Karpas-422 (cell line): ENCODE data around the gene ZNF513. TPM values are rescaled to one million over a fixed set of nuclear protein-coding genes. Genes with fewer than 3 reads are reported as not detected.
A peak's percentile ranks its signal among the peaks of the same experiment; 100 is the strongest.

Experiments used
- DNase-seq: peaks from one replicate; pipeline ENCODE4 v3.0.0-alpha.2; 2015
- H2AFZ ChIP-seq: fragments of 200-600 bp; sonication (generic); 2 replicates; pipeline ENCODE4 v1.6.1; 2014; ENCODE audit warnings: antibody characterized with exemption, low read length, mixed read lengths
- H3K27ac ChIP-seq: fragments of 200-600 bp; sonication (generic); 2 replicates; pipeline ENCODE4 v1.5.1; 2014; ENCODE audit warnings: mild to moderate bottlenecking, low read length, moderate library complexity
- H3K27me3 ChIP-seq: fragments of 200-600 bp; sonication (generic); 2 replicates; pipeline ENCODE4 v1.6.1; 2014; ENCODE audit warnings: low read length, mixed read lengths
- H3K36me3 ChIP-seq: fragments of 200-600 bp; sonication (generic); 2 replicates; pipeline ENCODE4 v1.6.1; 2014; ENCODE audit warnings: low read length, mixed read lengths; ENCODE audit not compliant: insufficient read depth
- H3K4me1 ChIP-seq: fragments of 200-600 bp; sonication (generic); 2 replicates; pipeline ENCODE4 v1.6.1; 2014; ENCODE audit warnings: mild to moderate bottlenecking, low read length, mixed read lengths
- H3K4me2 ChIP-seq: fragments of 200-600 bp; sonication (generic); 2 replicates; pipeline ENCODE4 v1.6.1; 2014; ENCODE audit warnings: low read length, low read depth, mild to moderate bottlenecking; ENCODE audit not compliant: poor library complexity, severe bottlenecking
- H3K4me3 ChIP-seq: fragments of 200-600 bp; sonication (generic); 2 replicates; pipeline ENCODE4 v1.5.1; 2014; ENCODE audit warnings: mild to moderate bottlenecking, antibody characterized with exemption, low read length, mixed read lengths
- H3K79me2 ChIP-seq: fragments of 200-600 bp; sonication (generic); 2 replicates; pipeline ENCODE4 v1.6.1; 2014; ENCODE audit warnings: mild to moderate bottlenecking, low read length, mixed read lengths
- H3K9ac ChIP-seq: fragments of 200-600 bp; sonication (generic); 2 replicates; pipeline ENCODE4 v1.6.0; 2014; ENCODE audit warnings: low read length
- H3K9me2 ChIP-seq: fragments of 200-600 bp; sonication (generic), shearing (Covaris generic); replicated peaks from 2 replicates; pipeline ENCODE4 v1.6.0; 2014; ENCODE audit warnings: mild to moderate bottlenecking, low read length, moderate library complexity; ENCODE audit not compliant: insufficient read depth
- H3K9me3 ChIP-seq: fragments of 300-700, 200-600 bp; sonication (generic); 2 replicates; pipeline ENCODE4 v1.6.1; 2014; ENCODE audit warnings: low read length, mixed read lengths
- H4K20me1 ChIP-seq: fragments of 200-600 bp; sonication (generic); 2 replicates; pipeline ENCODE4 v1.6.1; 2014; ENCODE audit warnings: mild to moderate bottlenecking, antibody characterized with exemption, low read length, low read depth; ENCODE audit not compliant: insufficient read depth
- total RNA-seq: library from RNA; depleted of rRNA; stranded (reverse); fragments of >200 nt; shearing (Covaris generic); gene quantifications from 2 replicates; pipeline ENCODE4 v1.2.3, GENCODE V29; 2014; ENCODE audit warnings: low replicate concordance

The ZNF513 gene
- total RNA-seq, 1 experiment from 2014 or later: 7.0 TPM

DNA sequence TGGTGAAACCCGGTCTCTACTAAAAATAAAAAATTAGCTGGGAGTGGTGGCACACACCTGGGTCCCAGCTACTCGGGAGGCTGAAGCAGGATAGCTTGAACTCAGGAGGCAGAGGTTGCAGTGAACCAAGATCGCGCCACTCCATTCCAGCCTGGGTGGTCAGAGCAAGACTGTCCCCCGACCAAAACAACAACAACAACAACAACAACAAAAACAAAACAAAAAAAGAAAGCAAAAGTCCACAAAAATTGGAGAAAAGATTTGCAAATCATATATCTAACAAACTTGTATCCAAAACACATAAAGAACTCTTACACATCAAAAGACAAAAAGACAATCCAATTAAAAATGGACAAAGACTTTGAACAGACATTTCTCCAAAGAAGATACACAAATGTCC is 18.4 kb upstream of the ZNF513 start:
- Histone ChIP-seq H3K9me3 (no peaks in the 10 kb centered on the region), H3K4me1 (no peaks in the 10 kb centered on the region), H3K4me3 (no peak overlapping the region), H3K27ac (no peak overlapping the region), H3K9ac (no peak overlapping the region), H4K20me1 (peaks cover 23% of the 10 kb centered on the region), H3K27me3 (no peaks in the 10 kb centered on the region), H3K4me2 (no peak overlapping the region), H3K36me3 (peaks cover 30% of the 10 kb centered on the region), H2AFZ (no peak overlapping the region), H3K79me2 (peaks cover 99% of the 10 kb centered on the region), H3K9me2 (no peaks in the 10 kb centered on the region)
- no peak for DNase-seq

DNA sequence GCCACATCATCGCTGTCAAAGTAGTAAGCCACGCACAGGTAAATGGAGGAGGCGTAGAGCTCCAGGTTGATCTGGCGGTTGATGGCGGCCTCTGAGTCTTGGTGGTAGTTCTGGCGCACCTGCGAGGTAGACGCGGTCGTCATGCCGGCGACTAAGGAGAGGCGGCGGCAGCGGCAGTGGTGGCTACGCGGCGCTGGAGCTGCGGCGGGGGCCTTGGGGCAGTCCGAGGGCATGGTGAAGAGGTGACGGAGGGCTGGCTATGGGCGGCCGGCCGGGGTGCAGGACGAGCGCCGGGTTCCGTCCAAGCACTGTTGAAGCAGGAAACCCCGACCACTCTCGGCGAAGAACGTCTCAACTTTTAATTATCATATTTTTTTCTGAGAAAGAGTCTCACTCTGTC is 12.7 kb upstream of the ZNF513 start:
- Histone ChIP-seq H3K27ac (no peak overlapping the region), H3K4me1 (no peaks in the 10 kb centered on the region), H2AFZ (no peak overlapping the region), H3K79me2 (peaks cover 97% of the 10 kb centered on the region), H3K9me2 (no peaks in the 10 kb centered on the region), H3K27me3 (no peaks in the 10 kb centered on the region), H3K36me3 (0 out of 2 replicates have a peak, but pooled peaks cover 3% of the 10 kb centered on the region), H3K9ac (no peak overlapping the region), H4K20me1 (peaks cover 15% of the 10 kb centered on the region; the same call in 1 of the 2 replicates), H3K9me3 (no peaks in the 10 kb centered on the region), H3K4me2 (no peak overlapping the region), H3K4me3 (no peak overlapping the region)
- DNase-seq: no peak

DNA sequence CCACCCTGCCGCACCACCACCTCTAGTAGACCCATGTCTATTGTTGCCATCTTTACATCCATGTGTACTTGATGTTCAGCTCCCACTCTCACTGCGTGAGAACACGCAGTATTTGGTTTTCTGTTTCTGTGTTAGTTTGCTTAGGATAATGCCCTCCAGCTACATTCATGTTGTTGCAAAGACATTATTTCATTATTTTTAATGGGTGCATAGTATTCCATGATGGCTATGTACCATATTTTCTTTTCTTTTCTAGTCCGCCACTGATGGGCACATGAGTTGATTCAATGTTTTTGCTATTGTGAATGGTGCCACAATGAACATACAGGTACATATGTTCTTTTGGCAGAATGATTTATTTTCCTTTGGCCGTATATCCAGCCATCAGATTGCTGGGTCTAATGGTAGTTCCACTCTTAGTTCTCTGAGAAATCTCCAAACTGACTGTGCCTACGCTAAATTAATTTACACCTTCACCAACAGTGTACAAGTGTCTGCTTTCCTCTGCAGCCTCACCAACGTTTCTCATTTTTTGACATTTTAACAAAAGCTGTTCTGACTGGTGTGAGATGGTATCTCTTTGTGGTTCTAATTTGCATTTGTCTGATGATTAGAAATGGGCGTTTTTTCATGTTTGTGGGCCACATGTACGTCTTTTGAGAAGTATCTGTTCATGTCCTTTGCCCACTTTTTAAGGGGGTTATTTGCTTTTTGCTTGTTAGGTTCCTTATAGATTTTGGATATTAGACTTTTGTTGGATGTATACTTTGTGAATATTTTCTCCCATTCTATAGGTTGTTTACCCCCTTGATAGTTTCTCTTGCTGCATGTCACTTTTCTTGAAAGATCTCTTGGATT is 10.5 kb upstream of the ZNF513 start:
- Histone ChIP-seq H3K4me3 (no peak overlapping the region), H3K27ac (no peak overlapping the region), H3K4me1 (no peaks in the 10 kb centered on the region), H2AFZ (no peak overlapping the region), H3K9ac (no peak overlapping the region), H3K27me3 (no peaks in the 10 kb centered on the region), H3K9me2 (no peaks in the 10 kb centered on the region), H3K4me2 (no peak overlapping the region), H3K79me2 (peaks cover 83% of the 10 kb centered on the region), H3K9me3 (no peaks in the 10 kb centered on the region), H4K20me1 (peaks cover 20% of the 10 kb centered on the region; the same call in 1 of the 2 replicates), H3K36me3 (peaks cover 5% of the 10 kb centered on the region; the same call in 1 of the 2 replicates)
- no peak for DNase-seq

DNA sequence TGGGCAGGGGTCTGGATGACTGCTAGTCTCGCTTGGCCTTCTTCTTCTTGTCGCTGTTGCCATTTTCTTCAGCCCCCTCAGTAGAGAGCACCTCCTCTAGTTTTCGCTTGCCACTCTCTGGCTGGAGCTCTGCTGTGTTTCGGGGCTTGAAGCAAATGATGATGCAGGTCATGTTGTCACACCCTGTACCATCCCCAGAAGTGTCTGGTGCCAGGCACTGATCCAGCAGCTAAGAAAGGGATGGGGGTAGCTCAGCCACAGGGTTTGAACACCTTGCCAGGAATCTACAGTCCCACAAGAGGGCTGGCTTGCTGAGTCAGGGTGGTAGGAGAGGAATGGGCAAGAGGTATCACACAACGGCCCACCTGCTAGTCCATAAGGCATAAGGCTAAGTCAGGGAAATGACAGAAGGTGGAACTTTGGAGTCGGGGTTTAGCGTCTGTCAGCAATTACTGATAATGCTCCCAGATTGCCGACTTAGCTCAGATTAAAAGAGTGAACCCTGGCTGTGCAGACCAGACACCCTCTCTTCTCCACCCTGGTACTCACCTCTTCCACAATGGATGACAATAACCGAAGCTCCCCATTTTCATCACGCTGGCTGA is 1.1 kb upstream of the ZNF513 start:
- Histone ChIP-seq H3K27me3 (no peaks in the 10 kb centered on the region), H3K36me3 (peaks cover 29% of the 10 kb centered on the region; the same call in 1 of the 2 replicates), H3K4me3 (no peak overlapping the region), H3K9ac (no peak overlapping the region), H2AFZ (no peak overlapping the region), H4K20me1 (no peaks in the 10 kb centered on the region), H3K9me3 (no peaks in the 10 kb centered on the region), H3K79me2 (no peaks in the 10 kb centered on the region), H3K4me1 (peaks cover 20% of the 10 kb centered on the region), H3K27ac (no peak overlapping the region), H3K4me2 (no peak overlapping the region), H3K9me2 (no peaks in the 10 kb centered on the region)
- no peak for DNase-seq

DNA sequence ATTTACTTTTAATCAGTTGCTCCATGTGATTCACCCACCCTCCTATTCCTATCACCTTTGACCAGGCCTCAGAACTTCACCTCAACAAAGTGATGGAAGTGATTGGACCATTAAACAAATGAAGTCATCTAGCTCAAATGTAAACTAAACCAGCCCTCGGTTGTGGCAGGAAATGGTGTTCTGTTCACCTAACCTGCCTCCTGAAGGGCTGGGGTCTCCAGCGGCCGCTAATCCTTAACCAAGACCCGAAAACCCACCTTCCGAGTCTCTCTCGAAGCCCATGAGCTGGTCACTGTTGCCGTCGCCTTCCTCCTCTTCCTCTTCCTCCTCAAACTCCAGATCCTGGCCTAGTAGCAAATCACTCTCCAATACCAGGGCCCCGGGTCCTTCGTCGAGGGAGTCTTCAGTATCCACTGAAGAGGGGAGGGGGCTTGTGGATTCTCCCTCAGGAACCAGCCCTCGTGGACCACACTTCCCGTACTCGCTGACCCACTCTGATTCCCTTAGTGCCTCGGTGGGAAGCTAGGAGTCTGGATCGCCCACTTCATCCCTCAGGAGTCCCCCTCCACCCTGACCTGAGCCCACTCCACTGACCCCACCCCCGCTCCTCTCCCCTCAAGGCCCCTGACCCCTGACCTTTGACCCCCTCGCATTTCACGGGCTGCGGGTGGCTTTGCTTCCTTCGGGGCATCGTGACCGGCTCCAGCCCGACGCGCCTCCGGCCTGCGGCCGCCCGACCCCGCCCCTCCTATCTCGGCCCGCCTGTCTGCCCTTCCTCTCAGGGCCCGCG is 503 bp downstream of the ZNF513 start:
- peak overlapping the region; percentile 75 for H3K4me3 ChIP-seq
- no peak overlapping the region for H2AFZ ChIP-seq
- no peaks in the 10 kb centered on the region for H3K79me2 ChIP-seq

DNA sequence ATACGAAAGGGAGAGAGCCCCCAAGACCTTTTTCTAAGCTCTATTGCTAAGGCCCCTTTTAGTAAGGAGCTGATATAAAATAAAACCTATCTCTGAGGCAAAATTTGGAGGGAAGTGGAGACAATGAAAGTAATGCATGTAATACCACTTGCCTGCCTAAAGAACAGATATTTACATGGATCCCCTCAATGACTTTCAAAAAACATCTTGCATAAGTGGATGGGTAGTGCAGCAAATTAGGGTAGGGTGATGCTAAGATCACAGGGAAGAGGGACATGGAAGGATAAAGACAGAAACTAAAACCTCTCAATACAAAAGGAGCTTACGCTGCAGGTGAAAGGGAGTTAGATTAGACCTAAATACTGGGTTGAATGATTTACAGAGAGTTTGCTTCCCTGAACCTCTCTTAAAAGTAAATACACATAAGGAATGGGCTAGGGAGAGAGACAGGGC is 1.1 kb downstream of the ZNF513 start:
- H3K9me2 ChIP-seq: no peaks in the 10 kb centered on the region
- peaks cover 22% of the 10 kb centered on the region; the same call in 1 of the 2 replicates for H3K36me3 ChIP-seq
- H3K27ac ChIP-seq: peak overlapping the region; percentile 26
- peak overlapping the region; percentile 75; the same call in 1 of the 2 replicates for H3K4me3 ChIP-seq
- H2AFZ ChIP-seq: no peak overlapping the region
- H3K4me2 ChIP-seq: peak overlapping the region; percentile 66
- DNase-seq: no peak
- no peaks in the 10 kb centered on the region for H3K79me2 ChIP-seq
- peaks cover 20% of the 10 kb centered on the region for H3K4me1 ChIP-seq
- no peaks in the 10 kb centered on the region for H3K9me3 ChIP-seq
- H3K9ac ChIP-seq: peak overlapping the region; percentile 80
- H3K27me3 ChIP-seq: no peaks in the 10 kb centered on the region
- H4K20me1 ChIP-seq: no peaks in the 10 kb centered on the region

More for the DNA sequence above, 503 bp downstream of the ZNF513 start:
- Histone ChIP-seq H3K27me3 (no peaks in the 10 kb centered on the region), H3K9me3 (no peaks in the 10 kb centered on the region), H3K9ac (peak overlapping the region; percentile 80), H3K4me2 (peak overlapping the region; percentile 66), H3K36me3 (peaks cover 24% of the 10 kb centered on the region; the same call in 1 of the 2 replicates), H3K27ac (peak overlapping the region; percentile 26), H4K20me1 (no peaks in the 10 kb centered on the region), H3K9me2 (no peaks in the 10 kb centered on the region), H3K4me1 (peaks cover 20% of the 10 kb centered on the region)
- no peak for DNase-seq

DNA sequence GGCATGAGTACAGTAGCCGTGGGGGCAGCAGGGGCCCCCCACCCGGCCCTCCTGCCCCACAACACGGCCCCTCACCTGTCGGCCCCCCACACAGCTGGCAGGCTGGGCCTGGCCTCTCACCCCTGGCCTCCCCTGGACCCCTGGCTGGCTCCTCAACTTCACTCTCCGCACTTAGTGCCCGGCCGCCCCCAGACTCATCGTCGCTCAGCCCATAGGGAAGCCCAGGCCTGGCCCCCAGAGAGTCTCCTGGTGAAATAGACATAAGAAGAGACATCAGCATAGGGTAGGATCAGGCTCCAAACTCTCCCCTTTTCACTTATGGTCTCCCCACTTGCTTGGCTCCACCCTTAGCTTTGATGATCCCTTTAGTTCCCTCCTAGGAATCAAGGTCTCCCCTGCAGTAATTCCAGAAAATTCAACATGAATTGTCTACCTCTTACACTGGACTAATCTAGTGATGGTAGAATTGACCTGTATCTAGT is 1.7 kb downstream of the ZNF513 start:
- H3K9ac ChIP-seq: peak overlapping the region; percentile 80; the same call in 1 of the 2 replicates
- no peaks in the 10 kb centered on the region for H3K27me3 ChIP-seq
- no peak overlapping the region for H2AFZ ChIP-seq
- H3K4me1 ChIP-seq: peaks cover 20% of the 10 kb centered on the region
- H3K9me2 ChIP-seq: no peaks in the 10 kb centered on the region
- H3K4me3 ChIP-seq: no peak overlapping the region
- no peak for DNase-seq
- H3K9me3 ChIP-seq: no peaks in the 10 kb centered on the region
- H3K36me3 ChIP-seq: peaks cover 26% of the 10 kb centered on the region
- no peak overlapping the region for H3K27ac ChIP-seq
- peak overlapping the region; percentile 66 for H3K4me2 ChIP-seq
- no peaks in the 10 kb centered on the region for H4K20me1 ChIP-seq
- peaks cover under 1% of the 10 kb centered on the region; the same call in 1 of the 2 replicates for H3K79me2 ChIP-seq
